Glomerular endothelial cell (primary cell): Measurements from ENCODE around the gene MYOZ3. TPM values are rescaled to one million over a fixed set of nuclear protein-coding genes. Genes with fewer than 3 reads are reported as not detected.

Source experiments
- DNase-seq: peaks from one replicate; pipeline ENCODE4 v3.0.0-alpha.2; 2011; ENCODE audit warnings: low read depth, low spot score; ENCODE audit errors: extremely low read depth
- total RNA-seq: library from RNA; depleted of rRNA; stranded (reverse); fragments of >200 nt; gene quantifications from 2 replicates; pipeline ENCODE4 v1.2.3, GENCODE V29; 2015

Gene MYOZ3
- 0.53 and 0.93 TPM in 2 replicates for total RNA-seq

GRCh38 chr5:150661086-150661485 is at the start of gene MYOZ3:
TSS of gene MYOZ3 (plus strand) at chr5:150661251. CDS start at chr5:150662942, 1,691 bp downstream.
- DNase-seq, result no peak

- DNase-seq, result no peak
Measured at GRCh38 chr5:150612405-150612804, 48.6 kb upstream of the MYOZ3 start.

- DNase-seq, result no peak
Measured at GRCh38 chr5:150612905-150613670, 48.0 kb upstream of the MYOZ3 start.

GRCh38 chr5:150613991-150614660 is 46.9 kb upstream of the MYOZ3 start:
- DNase-seq, result no peak

- DNase-seq, result no peak
Measured at GRCh38 chr5:150614661-150615060, 46.4 kb upstream of the MYOZ3 start.

- no peak for DNase-seq
Measured at GRCh38 chr5:150615141-150615699, 45.8 kb upstream of the MYOZ3 start.

- no peak for DNase-seq
Measured at GRCh38 chr5:150616024-150616470, 45.0 kb upstream of the MYOZ3 start.

GRCh38 chr5:150616506-150616905 is 44.5 kb upstream of the MYOZ3 start:
- no peak for DNase-seq

- no peak for DNase-seq
Measured at GRCh38 chr5:150618163-150618562, 42.9 kb upstream of the MYOZ3 start.

- DNase-seq, result no peak
Measured at GRCh38 chr5:150618588-150619281, 42.3 kb upstream of the MYOZ3 start.

- DNase-seq, result no peak
Measured at GRCh38 chr5:150619359-150620230, 41.5 kb upstream of the MYOZ3 start.

GRCh38 chr5:150621301-150621700 is 39.8 kb upstream of the MYOZ3 start:
- DNase-seq, result no peak

GRCh38 chr5:150622157-150622556 is 38.9 kb upstream of the MYOZ3 start:
- no peak for DNase-seq

GRCh38 chr5:150623152-150623877 is 37.7 kb upstream of the MYOZ3 start:
- DNase-seq, result no peak

GRCh38 chr5:150623878-150624216 is 37.2 kb upstream of the MYOZ3 start:
- no peak for DNase-seq

- no peak for DNase-seq
Measured at GRCh38 chr5:150624334-150625163, 36.5 kb upstream of the MYOZ3 start.

- DNase-seq, result no peak
Measured at GRCh38 chr5:150625164-150625535, 35.9 kb upstream of the MYOZ3 start.

- no peak for DNase-seq
Measured at GRCh38 chr5:150625831-150626746, 35.0 kb upstream of the MYOZ3 start.
